GM18907 (cell line): ENCODE measurements around the gene RPA3.

Source experiments
- ATAC-seq: cut with Tn5 transposase; IDR thresholded peaks from one replicate; pipeline ENCODE4 v1.9.1; 2021; ENCODE audit warnings: mild to moderate bottlenecking, moderate library complexity; ENCODE audit not compliant: unreplicated experiment

RPA3 gene

GRCh38 chr7:7614018-7614741 lies 104.2 kb downstream of the RPA3 start:
- no peak for ATAC-seq

- no peak for ATAC-seq
Observed at GRCh38 chr7:7613210-7613609, 105.2 kb downstream of the RPA3 start.

GRCh38 chr7:7612519-7612918 lies 105.9 kb downstream of the RPA3 start:
- ATAC-seq = no peak

- ATAC-seq = no peak
Observed at GRCh38 chr7:7609330-7609729, 109.1 kb downstream of the RPA3 start.

GRCh38 chr7:7607010-7607409 lies 111.4 kb downstream of the RPA3 start:
- ATAC-seq = no peak

GRCh38 chr7:7596176-7596575 lies 122.2 kb downstream of the RPA3 start:
- no peak for ATAC-seq

GRCh38 chr7:7595451-7595850 lies 123.0 kb downstream of the RPA3 start:
- no peak for ATAC-seq
